Stimulated activated CD4-positive, alpha-beta T cell treated with anti-CD3 and anti-CD28 coated beads, Interleukin-4, amount 100 ng/mL, for 24 hours (primary cell): Measurements from ENCODE around the gene ZMYND11.
"Not testable (repeated sequence)": the region's sequence is repeated elsewhere in the genome, so short reads cannot be mapped to it uniquely, and the experiment has no call there.

ENCODE experiments used
- DNase-seq: peaks from one replicate; pipeline ENCODE4 v3.0.0-alpha.2; 2020

The ZMYND11 gene

GRCh38 chr10:288316-289200 lies 153.3 kb downstream of the ZMYND11 start:
- no peak for DNase-seq

GRCh38 chr10:289581-289980 lies 154.3 kb downstream of the ZMYND11 start:
- no peak for DNase-seq

GRCh38 chr10:290026-290725 lies 154.9 kb downstream of the ZMYND11 start:
- DNase-seq = no peak

- no peak for DNase-seq
Measured at GRCh38 chr10:293636-294035, 158.4 kb downstream of the ZMYND11 start.

- no peak for DNase-seq
Measured at GRCh38 chr10:297567-297966, 162.3 kb downstream of the ZMYND11 start.

GRCh38 chr10:298033-298432 lies 162.8 kb downstream of the ZMYND11 start:
- DNase-seq = no peak

DNA sequence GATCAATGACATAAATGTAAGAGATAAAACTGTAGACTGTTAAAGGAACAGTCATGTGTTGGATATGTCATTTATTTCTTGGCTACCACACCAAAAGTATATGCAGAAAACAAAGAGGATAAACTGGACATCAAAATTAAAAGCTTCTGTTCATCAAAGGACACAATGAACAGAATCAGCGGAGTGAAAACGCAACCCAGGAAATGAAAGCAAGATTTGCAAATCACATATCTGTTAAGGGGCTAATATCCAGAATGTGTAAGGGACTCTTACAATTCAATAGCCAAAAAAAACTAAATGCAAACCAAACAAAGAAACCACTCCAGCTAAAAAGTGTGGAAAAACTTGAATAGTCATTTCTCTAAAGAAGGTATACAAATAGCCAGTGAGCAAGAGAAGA lies 164.3 kb downstream of the ZMYND11 start:
- no peak for DNase-seq

- DNase-seq = no peak
Measured at GRCh38 chr10:299969-300368, 164.7 kb downstream of the ZMYND11 start.

DNA sequence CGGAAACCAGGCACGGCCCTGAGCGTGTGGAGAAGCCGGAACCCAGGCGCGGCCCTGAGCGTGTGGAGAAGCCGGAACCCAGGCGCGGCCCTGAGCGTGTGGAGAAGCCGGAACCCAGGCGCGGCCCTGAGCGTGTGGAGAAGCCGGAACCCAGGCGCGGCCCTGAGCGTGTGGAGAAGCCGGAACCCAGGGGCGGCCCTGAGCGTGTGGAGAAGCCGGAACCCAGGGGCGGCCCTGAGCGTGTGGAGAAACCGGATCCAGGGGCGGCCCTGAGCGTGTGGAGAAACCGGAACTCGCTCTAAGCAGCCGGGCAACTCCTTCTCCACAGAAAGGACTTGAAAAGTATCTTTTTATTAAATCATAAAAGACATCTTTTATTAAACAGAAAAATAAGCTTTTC lies 165.3 kb downstream of the ZMYND11 start:
- not testable (repeated sequence) for DNase-seq

DNA sequence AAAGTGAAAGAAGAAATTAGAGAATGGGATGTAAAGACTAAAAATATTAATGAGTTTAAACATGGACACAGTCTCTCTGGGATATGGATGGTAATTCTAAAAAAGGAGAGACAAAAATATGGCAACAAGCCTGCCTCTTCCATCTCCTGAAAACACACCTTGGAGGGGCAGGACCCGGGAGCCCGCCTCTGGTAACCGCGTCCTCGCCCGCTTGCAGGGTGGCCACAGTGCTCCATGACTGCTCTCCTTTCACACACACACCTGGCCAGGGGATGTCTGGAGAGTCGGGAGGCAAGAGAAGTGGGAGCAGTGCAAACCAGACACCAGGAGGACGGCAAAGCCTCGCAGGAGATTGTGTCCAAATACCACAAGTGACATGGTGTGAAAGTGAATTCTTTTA lies 166.3 kb downstream of the ZMYND11 start:
- DNase-seq = no peak
